ENCODE results near the gene BTN2A1. TPM values are rescaled to one million over a fixed set of nuclear protein-coding genes. Genes with fewer than 3 reads are reported as not detected.

Gene BTN2A1
- total RNA-seq: 8.7 and 9.6 TPM in 2 replicates

GRCh38 chr6:26457806-26458688 is at the start of gene BTN2A1:
Gene BTN2A1 (plus strand): TSS chr6:26457955. CDS start chr6:26458637, 682 bp downstream.

DNA sequence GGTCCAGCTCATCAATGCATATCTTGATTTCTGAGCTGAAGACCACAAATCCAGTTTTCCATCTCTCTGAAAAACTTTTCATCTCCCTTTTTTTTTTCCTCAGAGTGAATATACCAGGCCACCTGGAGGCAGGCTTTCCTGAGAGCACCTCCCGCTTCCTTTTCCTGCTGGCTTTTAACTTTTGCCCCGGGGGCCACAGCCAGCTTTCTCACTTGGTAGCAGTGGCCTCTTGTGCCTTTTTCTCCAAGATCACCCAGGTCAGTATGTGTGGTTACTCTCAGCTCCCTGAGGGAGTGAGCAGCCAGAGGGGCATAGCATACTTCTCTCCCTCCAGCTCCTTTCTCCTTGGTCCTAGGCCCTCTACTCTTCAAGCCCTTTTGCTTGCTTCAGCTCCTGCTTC is 42.3 kb downstream of the BTN2A1 start, which contains the start of gene BTN1A1:
Gene BTN1A1, plus strand, starts transcription at position 202 of the 400 bp plus-strand sequence. CDS start 984 bp downstream, outside the sequence.

Other genes with a start within 250 kb of the BTN2A1 start
- gene BTN3A2, start 92.8 kb upstream of the BTN2A1 start, total RNA-seq: 20.0 and 55.2 TPM in 2 replicates
- gene BTN2A2, start 74.8 kb upstream of the BTN2A1 start, total RNA-seq: 10.3 and 12.3 TPM in 2 replicates
- gene BTN3A1, start 55.7 kb upstream of the BTN2A1 start, total RNA-seq: 22.2 and 38.7 TPM in 2 replicates
- gene BTN3A3, start 17.5 kb upstream of the BTN2A1 start, total RNA-seq: 25.1 and 41.9 TPM in 2 replicates
- gene BTN1A1, start 42.3 kb downstream of the BTN2A1 start, total RNA-seq: under 0.01 TPM in 1 of 2 replicates, not detected in the other
- 64.7 and 68.7 TPM in 2 replicates for gene HMGN4, start 80.4 kb downstream of the BTN2A1 start, total RNA-seq
- gene ABT1, start 139.0 kb downstream of the BTN2A1 start, total RNA-seq: 11.8 and 12.0 TPM in 2 replicates
- gene ZNF322, start 201.8 kb downstream of the BTN2A1 start, total RNA-seq: 9.0 and 11.3 TPM in 2 replicates